Measurements from ENCODE around the gene RBSN. TPM values are rescaled to one million over a fixed set of nuclear protein-coding genes. Genes with fewer than 3 reads are reported as not detected.

Gene RBSN
- total and polyA plus RNA-seq, 2 experiments from 2014 or later = 19.1 to 21.2 TPM

- WGBS (ENCODE audit: low lambda C conversion rate, missing lambda C conversion rate) = 86% methylated on average over 1 of the region's 1 CpG
- Histone ChIP-seq H2AFZ (no peak overlapping the region), H3K4me1 (ENCODE audit: insufficient read depth) (no peaks in the 10 kb centered on the region), H3K9me2 (replicated peaks; ENCODE audit: insufficient read depth) (no peaks in the 10 kb centered on the region), H3K4me2 (no peak overlapping the region), H3K9me3 (ENCODE audit: low read depth) (no peaks in the 10 kb centered on the region), H3K4me3 (no peak overlapping the region), H4K20me1 (ENCODE audit: insufficient read depth, poor library complexity, severe bottlenecking) (peaks cover 6% of the 10 kb centered on the region), H3K27ac (no peak overlapping the region), H3K79me2 (peaks cover 12% of the 10 kb centered on the region), H3K36me3 (replicated peaks; ENCODE audit: insufficient read depth, low read depth) (no peaks in the 10 kb centered on the region), H3K27me3 (no peaks in the 10 kb centered on the region)
- DNase-seq (ENCODE audit: low spot score) = no peak
- TF ChIP-seq EZH2 (IDR thresholded peaks at IDR 0.05; ENCODE audit: borderline replicate concordance) = no peak
- TF ChIP-seq CTCF (IDR thresholded peaks at IDR 0.05; ENCODE audit: poor library complexity) = no peak
- no peak for TF ChIP-seq EZH2phosphoT487 (IDR thresholded peaks at IDR 0.05; ENCODE audit: low read depth, severe bottlenecking, unreplicated experiment)
Measured at GRCh38 chr3:15045667-15046066, 53.3 kb downstream of the RBSN start.

GRCh38 chr3:15044326-15044725 lies 54.6 kb downstream of the RBSN start:
- H3K4me2 ChIP-seq = no peak overlapping the region
- H3K4me3 ChIP-seq = no peak overlapping the region
- H3K27me3 ChIP-seq = no peaks in the 10 kb centered on the region
- DNase-seq (ENCODE audit: low spot score) = no peak
- no peaks in the 10 kb centered on the region for H3K9me2 ChIP-seq (replicated peaks; ENCODE audit: insufficient read depth)
- no peaks in the 10 kb centered on the region for H3K36me3 ChIP-seq (replicated peaks; ENCODE audit: insufficient read depth, low read depth)
- H4K20me1 ChIP-seq (ENCODE audit: insufficient read depth, poor library complexity, severe bottlenecking) = peaks cover 5% of the 10 kb centered on the region
- H3K27ac ChIP-seq = no peak overlapping the region
- TF ChIP-seq EZH2phosphoT487 (IDR thresholded peaks at IDR 0.05; ENCODE audit: low read depth, severe bottlenecking, unreplicated experiment) = no peak
- TF ChIP-seq CTCF (IDR thresholded peaks at IDR 0.05; ENCODE audit: poor library complexity) = no peak
- TF ChIP-seq EZH2 (IDR thresholded peaks at IDR 0.05; ENCODE audit: borderline replicate concordance) = no peak
- 72% methylated on average over 7 of the region's 7 CpGs for WGBS (ENCODE audit: low lambda C conversion rate, missing lambda C conversion rate)
- no peaks in the 10 kb centered on the region for H3K9me3 ChIP-seq (ENCODE audit: low read depth)
- no peaks in the 10 kb centered on the region for H3K4me1 ChIP-seq (ENCODE audit: insufficient read depth)
- peaks cover 5% of the 10 kb centered on the region for H3K79me2 ChIP-seq
- H2AFZ ChIP-seq = no peak overlapping the region

- TF ChIP-seq EZH2 (IDR thresholded peaks at IDR 0.05; ENCODE audit: borderline replicate concordance) = no peak
- no peak for TF ChIP-seq CTCF (IDR thresholded peaks at IDR 0.05; ENCODE audit: poor library complexity)
- no peak for TF ChIP-seq EZH2phosphoT487 (IDR thresholded peaks at IDR 0.05; ENCODE audit: low read depth, severe bottlenecking, unreplicated experiment)
- H2AFZ ChIP-seq = no peak overlapping the region
Measured at GRCh38 chr3:15043408-15044171, 55.4 kb downstream of the RBSN start.

More at GRCh38 chr3:15043408-15044171, 55.4 kb downstream of the RBSN start:
- Histone ChIP-seq H3K4me1 (ENCODE audit: insufficient read depth) (no peaks in the 10 kb centered on the region), H3K4me3 (no peak overlapping the region), H3K79me2 (no peaks in the 10 kb centered on the region), H3K27ac (no peak overlapping the region), H3K4me2 (no peak overlapping the region), H3K27me3 (no peaks in the 10 kb centered on the region), H4K20me1 (ENCODE audit: insufficient read depth, poor library complexity, severe bottlenecking) (no peaks in the 10 kb centered on the region), H3K9me3 (ENCODE audit: low read depth) (no peaks in the 10 kb centered on the region), H3K9me2 (replicated peaks; ENCODE audit: insufficient read depth) (no peaks in the 10 kb centered on the region), H3K36me3 (replicated peaks; ENCODE audit: insufficient read depth, low read depth) (no peaks in the 10 kb centered on the region)
- WGBS (ENCODE audit: low lambda C conversion rate, missing lambda C conversion rate) = 86% methylated on average over 11 of the region's 11 CpGs
- no peak for DNase-seq (ENCODE audit: low spot score)

Measured in hepatocyte (in vitro differentiated cells).